Ovary (tissue), 9 donors: ENCODE data around the gene ARHGEF17. TPM values are rescaled to one million over a fixed set of nuclear protein-coding genes. Genes with fewer than 3 reads are reported as not detected.

Experiments used
- DNase-seq, 5 donors: peaks; one replicate each; pipeline ENCODE4 v3.0.0-alpha.2; 2019 to 2020
- H3K27ac ChIP-seq, 2 donors: fragments of 200-600 bp; one replicate each; pipeline versions ENCODE4 v1.5.1 to v1.8.0; 2019 to 2022
- H3K27me3 ChIP-seq: fragments of 200-600 bp; one replicate; pipeline ENCODE4 v1.8.0; 2022
- H3K36me3 ChIP-seq: fragments of 200-600 bp; sonication (generic); one replicate; pipeline ENCODE4 v1.5.1; 2019
- H3K4me1 ChIP-seq: one replicate; pipeline ENCODE4 v1.8.1; 2013; ENCODE audit warnings: mild to moderate bottlenecking, moderate library complexity; ENCODE audit not compliant: insufficient read depth
- H3K4me3 ChIP-seq: fragments of 200-600 bp; sonication (generic); one replicate; pipeline ENCODE4 v1.5.1; 2017
- H3K9me3 ChIP-seq, 2 donors: fragments of 200-600 bp in 1 of 2; sonication (generic) in 1 of 2; one replicate each; pipeline versions ENCODE4 v1.5.1 to v1.8.1; 2013 to 2019; ENCODE audit warnings: mild to moderate bottlenecking in 1 of 2, moderate library complexity in 1 of 2
- CTCF ChIP-seq, 3 donors: fragments of 450-650 bp in 2 of 3; fragments of 200-600 bp in 1 of 3; IDR thresholded peaks; one replicate each; pipeline versions ENCODE4 v1.5.1 to v1.8.0; 2016 to 2022; ENCODE audit warnings: antibody characterized with exemption in 3 of 3, mild to moderate bottlenecking in 1 of 3
- EP300 ChIP-seq: sonication (generic); formaldehyde crosslinking; IDR thresholded peaks from one replicate; pipeline ENCODE4 v1.6.1; 2017; ENCODE audit warnings: antibody characterized with exemption
- POLR2A ChIP-seq: fragments of 450-650 bp; IDR thresholded peaks from one replicate; pipeline ENCODE4 v1.6.1; 2017; ENCODE audit warnings: antibody characterized with exemption, mild to moderate bottlenecking, moderate library complexity
- WGBS, 3 donors: extraction: QIAGEN DNeasy Blood & Tissue Kit in 1 of 3; methylation state at CpG; one replicate each; pipeline versions ENCODE4 v1.1.5 to v1.1.7; 2013 to 2017; 5-methylcytosine and 5-hydroxymethylcytosine counted together
- intact Hi-C, 4 donors: fragments of 100-400 bp; cut with DNase I; formaldehyde crosslinking; loops; one replicate each; pipeline versions ENCODE4 v1.11.0 to v1.15.1; 2022 to 2023
- polyA plus RNA-seq, 2 donors: library from polyadenylated mRNA; stranded (reverse); fragments of 200-250 nt in 1 of 2; fragments of 350-450 nt in 1 of 2; fragmentation: Illumina TruSeq in 1 of 2; extraction: RNeasy Lipid Tissue Mini Kit (QIAGEN cat#74804) in 1 of 2; gene quantifications; one replicate each; pipeline ENCODE4 v1.2.3, GENCODE V29; 2013 to 2014
- total RNA-seq, 7 donors: library from RNA; depleted of rRNA in 2 of 7; stranded (reverse); fragments of >200 nt in 2 of 7; fragmentation: NEBNext Ultra II Directional in 3 of 7; extraction: Animal tissue kit (Norgen Biotek cat#: 25700) in 3 of 7; gene quantifications; one replicate each; pipeline versions ENCODE4 v1.1.0 to v1.2.4, GENCODE V29; 2016 to 2023
- donor health status: DM: no; HTN: no; CAD: no; lungs with moderate emphysema.
- donor health status: DM: no; HTN: no; CAD: no.
- donor health status: Bipolar disorder and iron deficiency.
- donor health status: DM: yes; HTN: yes; CAD: no.
- donor health status: DM: no; HTN: no; CAD: no.
- donor health status: DM: yes; HTN: yes; CAD: no.

Gene ARHGEF17
- total and polyA plus RNA-seq, 9 donors, result 21.0 to 83.8 (median 46.0) TPM

- WGBS, 3 donors, result 91 to 97% (median 92%) methylated on average over 31 of the region's 31 CpGs
- Histone ChIP-seq H3K27ac (no peak overlapping the region), H3K4me3 (no peak overlapping the region), H3K9me3 (no peaks in the 10 kb centered on the region), H3K27me3 (no peaks in the 10 kb centered on the region), H3K4me1 (no peaks in the 10 kb centered on the region), H3K36me3 (no peaks in the 10 kb centered on the region)
- DNase-seq, result no peak
- TF ChIP-seq POLR2A (no peak), CTCF (IDR thresholded peaks at IDR 0.05) (no peak), EP300 (no peak)
- intact Hi-C loops, result loop anchor here in 2 of 4 donors (5.0 to 10.0 kb wide), 2 partner anchors 95 to 98 kb away; no protein-coding TSS in a partner anchor
Measured at GRCh38 chr11:73392108-73393010, 84.3 kb downstream of the ARHGEF17 start.

- DNase-seq, result no peak
- Histone ChIP-seq H3K27me3 (no peaks in the 10 kb centered on the region), H3K36me3 (no peaks in the 10 kb centered on the region), H3K4me1 (no peaks in the 10 kb centered on the region), H3K4me3 (no peak overlapping the region), H3K27ac (no peak overlapping the region), H3K9me3 (no peaks in the 10 kb centered on the region)
- WGBS, 3 donors, result 87 to 92% (median 91%) methylated on average over 5 to 7 of the region's 7 CpGs
- intact Hi-C loops, result loop anchor here in 2 of 4 donors (5.0 to 10.0 kb wide), 2 partner anchors 96 to 98 kb away; no protein-coding TSS in a partner anchor
- TF ChIP-seq POLR2A (no peak), CTCF (IDR thresholded peaks at IDR 0.05) (no peak), EP300 (no peak)
Measured at GRCh38 chr11:73393011-73393380, 84.9 kb downstream of the ARHGEF17 start.

GRCh38 chr11:73393479-73394415 lies 85.7 kb downstream of the ARHGEF17 start:
- H3K27me3 ChIP-seq, result no peaks in the 10 kb centered on the region
- no peaks in the 10 kb centered on the region for H3K4me1 ChIP-seq
- H3K9me3 ChIP-seq, result no peaks in the 10 kb centered on the region
- H3K4me3 ChIP-seq, result no peak overlapping the region
- peak; percentile 46 to 78 (median 70) for DNase-seq
- intact Hi-C loops, result loop anchor here in 2 of 4 donors (5.0 to 10.0 kb wide), 2 partner anchors 96 to 99 kb away; no protein-coding TSS in a partner anchor
- TF ChIP-seq POLR2A, result no peak
- TF ChIP-seq CTCF (IDR thresholded peaks at IDR 0.05), result peak; percentile 33 to 70 (median 63)
- 62 to 71% (median 62%) methylated on average over 16 of the region's 16 CpGs for WGBS, 3 donors
- H3K36me3 ChIP-seq, result no peaks in the 10 kb centered on the region
- no peak overlapping the region for H3K27ac ChIP-seq
